GM06990 (cell line): Measurements from ENCODE around the gene QARS1.
A peak's percentile ranks its signal among the peaks of the same experiment; 100 is the strongest.

Experiments used
- DNase-seq: peaks from one replicate; pipeline ENCODE4 v3.0.0-alpha.2; 2011; ENCODE audit not compliant: insufficient read length; ENCODE audit errors: extremely low read depth
- H3K27me3 ChIP-seq: replicated peaks from 2 replicates; pipeline ENCODE4 v1.6.0; 2011; ENCODE audit warnings: low read length; ENCODE audit not compliant: control insufficient read depth, insufficient read depth
- H3K36me3 ChIP-seq: 2 replicates; pipeline ENCODE4 v1.5.1; 2011; ENCODE audit warnings: low read length; ENCODE audit not compliant: control insufficient read depth, insufficient read depth
- H3K4me3 ChIP-seq: replicated peaks from 2 replicates; pipeline ENCODE4 v1.5.1; 2011; ENCODE audit warnings: low read depth, mild to moderate bottlenecking, control low read depth, low read length
- TF ChIP-seq, protein P1 (sequence below): IDR thresholded peaks from 2 replicates; pipeline ENCODE4 v1.5.1; 2011; ENCODE audit warnings: low read length, control low read depth, mild to moderate bottlenecking, inconsistent platforms; ENCODE audit not compliant: insufficient read depth, poor library complexity, severe bottlenecking

Gene QARS1

DNA sequence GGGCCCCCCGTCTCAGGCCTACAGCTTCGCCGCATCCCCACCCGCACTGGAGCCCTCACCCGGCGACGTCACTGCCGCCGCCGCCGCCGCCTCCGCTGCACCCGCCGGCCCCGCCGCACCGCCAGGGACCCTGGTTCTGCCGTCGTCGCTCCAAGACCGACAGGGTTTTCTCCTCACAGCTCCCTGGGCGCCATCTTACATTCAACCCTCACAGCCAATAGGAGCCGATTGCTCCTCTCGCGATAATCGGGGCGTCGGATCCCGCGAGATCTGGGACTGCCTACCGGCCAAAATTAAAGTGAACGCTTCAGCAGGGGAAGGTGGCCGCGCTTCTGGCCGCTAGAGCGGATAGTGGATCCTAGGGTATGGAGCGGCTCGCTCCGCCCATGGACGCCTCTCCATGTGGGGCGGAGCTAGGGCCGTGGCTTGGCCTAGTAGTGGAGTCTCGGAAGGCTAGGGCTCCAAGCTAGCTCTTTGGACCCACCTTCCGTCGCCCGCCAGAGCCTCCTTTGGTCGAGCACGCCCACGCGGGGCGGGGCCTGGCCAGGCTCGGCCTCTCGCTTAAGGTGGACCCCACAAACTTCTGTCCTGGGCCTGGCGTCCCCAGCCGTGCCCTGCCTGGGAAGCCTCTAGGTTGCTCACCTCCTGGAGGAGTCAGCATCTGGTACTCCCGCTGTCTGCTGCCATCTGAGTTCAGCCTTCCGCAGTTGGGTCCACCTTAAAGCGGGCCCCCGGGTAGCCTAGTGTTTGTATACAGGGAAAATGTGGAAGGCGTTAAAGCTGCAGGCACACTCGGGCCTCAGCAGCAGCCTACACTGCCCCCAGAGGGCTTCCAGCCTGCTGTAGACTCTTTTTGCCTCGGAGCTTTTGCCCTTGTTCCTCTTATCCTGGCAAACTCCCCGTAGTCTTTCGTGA, 10.4 kb downstream of the QARS1 start, which contains the start of gene QRICH1:
QRICH1 (minus strand) TSS at position 219 of the 915 bp plus-strand sequence. CDS start 17,054 bp downstream, outside the sequence.
- DNase-seq = peak; percentile 98
- peaks cover 14% of the 10 kb centered on the region for H3K36me3 ChIP-seq
- H3K27me3 ChIP-seq = no peaks in the 10 kb centered on the region
- H3K4me3 ChIP-seq = peak within 1 kb of the TSS; percentile 83
- TF ChIP-seq, protein P1, sequence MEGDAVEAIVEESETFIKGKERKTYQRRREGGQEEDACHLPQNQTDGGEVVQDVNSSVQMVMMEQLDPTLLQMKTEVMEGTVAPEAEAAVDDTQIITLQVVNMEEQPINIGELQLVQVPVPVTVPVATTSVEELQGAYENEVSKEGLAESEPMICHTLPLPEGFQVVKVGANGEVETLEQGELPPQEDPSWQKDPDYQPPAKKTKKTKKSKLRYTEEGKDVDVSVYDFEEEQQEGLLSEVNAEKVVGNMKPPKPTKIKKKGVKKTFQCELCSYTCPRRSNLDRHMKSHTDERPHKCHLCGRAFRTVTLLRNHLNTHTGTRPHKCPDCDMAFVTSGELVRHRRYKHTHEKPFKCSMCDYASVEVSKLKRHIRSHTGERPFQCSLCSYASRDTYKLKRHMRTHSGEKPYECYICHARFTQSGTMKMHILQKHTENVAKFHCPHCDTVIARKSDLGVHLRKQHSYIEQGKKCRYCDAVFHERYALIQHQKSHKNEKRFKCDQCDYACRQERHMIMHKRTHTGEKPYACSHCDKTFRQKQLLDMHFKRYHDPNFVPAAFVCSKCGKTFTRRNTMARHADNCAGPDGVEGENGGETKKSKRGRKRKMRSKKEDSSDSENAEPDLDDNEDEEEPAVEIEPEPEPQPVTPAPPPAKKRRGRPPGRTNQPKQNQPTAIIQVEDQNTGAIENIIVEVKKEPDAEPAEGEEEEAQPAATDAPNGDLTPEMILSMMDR = peak; percentile 73

DNA sequence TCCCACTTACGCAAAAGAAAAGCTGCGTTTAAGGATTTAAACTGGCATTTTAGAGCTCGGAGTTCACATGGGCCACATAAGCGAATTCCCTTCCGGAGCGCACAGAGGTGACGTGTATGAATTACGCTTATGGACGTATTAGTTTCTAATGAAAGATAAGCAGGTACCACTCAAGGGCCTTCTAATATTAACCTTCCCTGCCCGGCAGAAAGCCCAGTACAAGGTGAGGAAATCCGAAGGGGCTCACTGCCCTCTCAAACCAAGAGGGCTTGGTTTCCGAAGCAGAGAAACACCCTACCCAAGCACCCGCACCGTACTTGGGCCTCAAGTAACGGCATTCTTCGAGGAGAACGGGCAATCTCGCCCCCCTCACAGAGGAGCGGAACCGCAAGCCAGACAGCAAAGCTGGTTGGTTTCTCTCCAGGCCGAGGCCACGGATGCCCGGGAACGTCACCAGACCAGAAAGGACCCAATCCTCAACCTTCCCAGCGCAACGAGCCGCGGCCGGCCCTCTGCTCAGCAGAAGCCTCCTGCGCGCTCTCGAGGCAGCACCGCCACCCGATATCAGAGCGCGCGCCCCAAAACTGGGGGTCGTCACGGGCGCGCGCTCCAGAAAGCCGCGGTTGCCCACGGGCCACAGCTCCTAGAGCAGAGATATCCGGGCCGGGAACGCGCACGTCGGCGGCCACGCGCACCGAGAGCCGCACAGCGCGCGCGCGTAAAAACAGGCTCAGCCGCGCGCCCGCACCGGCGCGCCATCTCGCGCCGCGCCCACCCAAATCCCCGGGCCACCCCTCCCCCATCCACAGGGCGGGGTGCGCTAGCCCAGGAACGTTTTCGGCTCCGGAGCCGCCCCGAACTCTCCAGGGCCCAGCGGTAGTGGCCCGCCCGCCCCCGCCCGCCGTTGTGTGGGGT, 11.4 kb downstream of the QARS1 start:
- H3K36me3 ChIP-seq = peaks cover 6% of the 10 kb centered on the region
- H3K4me3 ChIP-seq = peak overlapping the region; percentile 83
- TF ChIP-seq, protein P1 = no peak
- peak; percentile 92 for DNase-seq
- H3K27me3 ChIP-seq = no peaks in the 10 kb centered on the region

DNA sequence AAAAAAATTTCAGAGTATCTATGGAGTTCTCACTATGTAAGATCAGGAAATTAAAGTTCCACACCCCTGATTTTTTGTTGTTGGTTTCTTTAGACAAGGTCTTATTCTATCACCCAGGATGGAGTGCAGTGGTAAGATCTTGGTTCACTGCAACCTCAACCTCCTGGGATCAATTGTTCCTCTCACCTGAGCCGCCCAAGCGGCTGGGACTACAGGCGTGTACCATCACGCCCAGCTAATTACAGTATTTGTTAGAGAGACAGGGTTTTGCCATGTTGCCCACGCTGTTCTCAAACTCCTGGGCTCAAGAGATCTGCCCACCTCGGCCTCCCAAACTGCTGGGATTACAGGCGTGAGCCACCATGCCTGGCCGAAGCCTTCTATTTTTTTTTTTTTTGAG, 23.1 kb downstream of the QARS1 start:
- no peak for DNase-seq

DNA sequence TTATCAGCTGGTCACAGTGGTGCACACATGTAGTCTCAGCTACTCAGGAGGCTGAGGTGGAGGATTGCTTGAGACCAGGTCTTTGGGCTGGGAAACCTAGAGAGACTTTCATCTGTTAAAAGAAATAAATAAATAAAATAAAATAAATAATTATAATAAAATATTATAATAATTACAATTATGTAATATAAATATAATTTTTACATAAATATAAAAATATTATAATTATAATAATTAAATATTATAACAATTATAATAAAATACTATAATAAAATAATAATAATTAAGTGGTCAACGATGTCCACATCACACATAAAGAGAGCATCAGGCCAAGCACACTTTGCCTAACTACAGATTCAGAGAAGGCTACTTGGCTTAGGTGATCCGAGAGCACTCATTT, 25.3 kb downstream of the QARS1 start:
- no peak for DNase-seq
- H3K36me3 ChIP-seq = peaks cover 16% of the 10 kb centered on the region
- no peaks in the 10 kb centered on the region for H3K27me3 ChIP-seq
- H3K4me3 ChIP-seq = no peak overlapping the region
- TF ChIP-seq, protein P1 = no peak

More for the DNA sequence above, 23.1 kb downstream of the QARS1 start:
- TF ChIP-seq, protein P1 = no peak
- H3K4me3 ChIP-seq = no peak overlapping the region
- no peaks in the 10 kb centered on the region for H3K27me3 ChIP-seq
- H3K36me3 ChIP-seq = peaks cover 10% of the 10 kb centered on the region

DNA sequence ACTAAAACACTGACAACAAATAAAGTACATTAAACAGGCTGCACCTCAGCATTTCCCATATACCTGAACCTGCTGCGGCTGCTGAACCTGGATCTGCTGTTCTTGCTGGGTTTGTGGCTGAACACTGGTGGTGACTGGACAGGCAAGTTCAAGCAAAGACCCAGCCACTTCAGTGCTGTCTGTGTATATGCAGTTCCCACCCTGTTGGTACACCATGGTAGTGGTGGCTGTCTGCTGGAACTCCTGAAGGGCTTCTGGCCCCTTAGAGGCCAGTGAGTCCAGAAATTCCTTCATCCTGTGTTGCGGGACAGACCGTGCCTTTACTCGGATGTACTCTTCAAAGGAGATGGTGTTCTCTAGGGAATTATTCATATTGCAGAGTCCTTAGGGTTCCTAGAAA, 27.9 kb downstream of the QARS1 start:
- TF ChIP-seq, protein P1 = no peak
- no peak overlapping the region for H3K4me3 ChIP-seq
- no peaks in the 10 kb centered on the region for H3K27me3 ChIP-seq
- no peak for DNase-seq
- H3K36me3 ChIP-seq = peaks cover 21% of the 10 kb centered on the region
